NCI-H2196 (cell line): ENCODE results near the gene GNA15.
A peak's percentile ranks its signal among the peaks of the same experiment; 100 is the strongest.

Experiments
- DNase-seq: peaks from one replicate; lab custom pipeline; 2025; ENCODE audit not compliant: unreplicated experiment; lab: John Stamatoyannopoulos, UW

Gene GNA15

DNA sequence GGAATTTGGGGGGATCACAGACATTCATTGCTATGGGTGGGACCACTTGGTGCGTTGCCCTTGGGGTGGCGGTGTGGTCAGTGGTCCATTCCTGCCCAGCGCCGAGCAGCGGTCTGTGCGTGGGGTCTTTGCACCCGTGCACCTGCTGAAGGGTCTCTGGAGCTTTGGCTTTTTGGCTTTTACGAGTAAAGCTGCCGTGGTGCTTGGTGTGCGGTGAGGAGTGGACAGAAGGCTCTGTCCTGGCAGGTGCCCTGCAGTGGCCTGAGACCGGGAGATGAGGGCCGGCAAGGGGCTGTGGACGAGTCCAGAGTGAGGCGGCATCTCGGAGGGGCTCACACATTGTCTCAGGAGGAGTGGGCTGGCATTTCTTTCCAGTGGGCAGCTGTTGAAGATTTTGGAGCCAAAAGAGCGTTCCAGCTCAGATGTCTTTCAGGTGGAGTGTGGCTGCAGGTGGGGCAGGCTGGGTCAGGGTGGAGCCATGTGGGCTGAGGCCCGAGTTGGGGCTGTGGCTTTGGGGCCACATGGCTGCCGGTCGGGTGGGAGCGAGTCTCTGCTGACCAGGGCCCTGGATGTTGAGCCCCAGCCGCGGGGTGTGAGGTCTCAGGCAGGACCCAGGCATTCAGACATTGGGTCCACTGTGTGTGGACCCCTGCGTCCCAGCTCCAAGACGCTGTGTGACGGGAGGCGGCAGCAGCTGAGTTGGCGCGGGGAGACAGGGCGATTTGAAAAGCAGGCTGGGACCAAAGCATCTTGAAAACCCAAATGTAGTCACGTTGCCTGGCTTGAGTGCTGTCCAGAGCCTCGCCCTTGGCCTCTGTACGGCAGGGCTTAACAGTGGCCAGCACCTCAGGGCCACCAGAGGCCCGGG lies 30.0 kb upstream of the GNA15 start:
- DNase-seq = no peak

DNA sequence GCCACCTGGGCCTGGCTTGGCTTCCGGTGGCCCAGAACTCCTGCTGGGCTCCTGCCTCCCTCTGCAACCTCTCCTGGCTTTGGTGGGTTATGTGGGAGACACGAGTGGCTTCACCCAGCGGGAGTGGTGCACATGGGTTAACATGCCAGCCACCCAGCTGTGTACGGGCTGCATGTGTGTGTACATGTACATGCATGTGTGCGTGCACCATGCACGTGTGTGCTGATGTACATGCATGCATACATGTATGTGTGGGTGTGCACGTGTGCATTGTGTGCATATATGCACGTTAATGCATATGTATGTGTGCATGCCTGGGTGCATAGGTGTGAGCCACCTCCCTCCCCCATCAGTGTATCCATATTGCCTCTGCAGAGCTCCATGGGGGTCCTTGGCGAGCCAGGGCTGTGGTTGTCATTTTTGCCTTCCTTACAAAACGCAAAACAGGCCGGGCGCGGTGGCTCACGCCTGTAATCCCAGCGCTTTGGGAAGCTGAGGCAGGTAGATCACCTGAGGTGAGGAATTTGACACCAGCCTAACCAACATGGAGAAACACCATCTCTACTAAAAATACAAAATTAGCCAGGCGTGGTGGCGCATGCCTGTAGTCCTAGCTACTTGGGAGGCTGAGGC lies 29.2 kb upstream of the GNA15 start:
- DNase-seq = no peak

DNA sequence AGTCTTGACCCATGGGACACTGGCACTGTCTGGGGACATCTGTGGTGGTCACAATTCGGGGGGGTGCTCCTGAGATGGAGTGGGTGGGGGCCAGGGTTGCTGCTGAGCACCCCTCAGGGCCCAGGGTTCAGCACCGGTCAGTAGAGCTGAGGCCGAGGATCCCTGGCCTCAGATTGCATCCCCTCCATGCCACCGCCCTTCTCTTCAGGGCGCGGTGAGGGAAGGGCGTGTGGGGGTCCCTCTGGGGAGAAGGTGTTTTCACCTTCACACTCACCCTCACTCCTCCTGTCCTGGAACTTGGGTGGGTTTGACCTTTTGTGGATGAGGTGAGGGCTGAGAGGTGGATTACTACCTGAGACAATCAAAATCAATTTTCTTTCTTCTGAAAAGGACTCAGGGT lies 28.2 kb upstream of the GNA15 start:
- DNase-seq = no peak

DNA sequence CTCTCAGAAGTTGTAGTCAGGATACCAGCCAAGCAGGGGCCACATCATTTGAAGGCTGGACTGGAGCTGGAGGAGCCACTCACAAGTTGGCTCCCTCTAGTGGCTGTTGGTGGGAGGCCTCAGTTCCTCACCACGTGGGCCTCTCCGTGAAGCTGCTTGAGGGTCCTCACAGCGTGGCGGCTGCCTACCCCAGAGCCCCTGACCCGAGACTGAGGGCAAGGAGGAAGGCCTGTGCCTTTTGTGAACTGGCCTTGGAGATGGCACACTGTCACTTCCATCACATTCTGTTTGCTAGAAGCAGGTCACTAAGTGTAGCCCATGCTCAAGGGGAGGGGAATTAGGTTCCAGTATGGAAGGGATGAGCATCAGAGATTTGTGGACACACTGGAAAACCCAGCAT lies 27.1 kb upstream of the GNA15 start:
- DNase-seq = peak; percentile 71

DNA sequence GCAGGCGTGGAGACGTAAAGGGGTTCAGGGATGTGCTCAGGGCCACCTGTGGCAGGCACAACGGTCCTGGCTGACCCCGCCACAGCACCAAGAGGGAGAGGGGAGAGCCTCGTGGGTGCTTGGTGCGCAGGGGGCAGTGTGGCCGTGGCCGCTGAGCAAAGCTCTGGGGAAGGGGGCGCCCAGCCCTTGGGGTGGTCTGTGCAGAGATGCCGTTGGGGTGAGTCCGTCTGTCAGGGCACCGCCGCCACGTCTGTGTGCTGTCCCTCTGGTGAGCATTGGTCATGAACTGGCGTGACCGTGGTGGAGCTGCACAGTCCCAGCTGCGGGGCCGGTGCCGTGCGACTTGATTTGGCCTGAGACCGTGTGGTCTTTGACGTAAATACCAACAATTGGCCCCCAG lies 26.3 kb upstream of the GNA15 start:
- no peak for DNase-seq

DNA sequence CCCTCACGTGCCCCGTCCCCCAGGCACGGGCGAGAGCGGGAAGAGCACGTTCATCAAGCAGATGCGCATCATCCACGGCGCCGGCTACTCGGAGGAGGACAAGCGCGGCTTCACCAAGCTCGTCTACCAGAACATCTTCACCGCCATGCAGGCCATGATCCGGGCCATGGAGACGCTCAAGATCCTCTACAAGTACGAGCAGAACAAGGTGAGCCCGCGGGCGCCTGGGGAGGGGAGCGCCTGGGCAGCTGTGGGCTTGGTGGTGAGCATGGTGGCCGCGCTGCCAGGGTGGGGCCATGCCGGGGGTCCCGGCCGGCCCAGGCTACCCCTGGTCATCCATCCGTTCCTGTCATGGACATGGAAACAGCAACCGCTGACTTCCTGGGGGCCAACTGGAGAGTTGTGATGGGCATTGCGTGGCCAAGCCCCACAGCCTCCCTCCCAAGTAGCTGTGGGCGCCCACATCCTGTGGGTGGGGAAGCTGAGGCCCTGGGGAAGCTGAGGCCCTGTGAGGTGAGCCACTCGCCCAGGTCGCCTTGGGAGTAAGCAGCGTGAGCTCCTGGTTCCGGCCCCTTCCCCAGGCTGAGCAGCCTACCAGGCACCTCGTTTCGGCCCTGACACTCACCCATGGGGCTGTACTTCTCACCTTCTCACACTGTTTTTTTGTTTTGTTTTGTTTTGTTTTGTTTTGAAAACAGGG lies 25.6 kb upstream of the GNA15 start:
- DNase-seq = no peak

DNA sequence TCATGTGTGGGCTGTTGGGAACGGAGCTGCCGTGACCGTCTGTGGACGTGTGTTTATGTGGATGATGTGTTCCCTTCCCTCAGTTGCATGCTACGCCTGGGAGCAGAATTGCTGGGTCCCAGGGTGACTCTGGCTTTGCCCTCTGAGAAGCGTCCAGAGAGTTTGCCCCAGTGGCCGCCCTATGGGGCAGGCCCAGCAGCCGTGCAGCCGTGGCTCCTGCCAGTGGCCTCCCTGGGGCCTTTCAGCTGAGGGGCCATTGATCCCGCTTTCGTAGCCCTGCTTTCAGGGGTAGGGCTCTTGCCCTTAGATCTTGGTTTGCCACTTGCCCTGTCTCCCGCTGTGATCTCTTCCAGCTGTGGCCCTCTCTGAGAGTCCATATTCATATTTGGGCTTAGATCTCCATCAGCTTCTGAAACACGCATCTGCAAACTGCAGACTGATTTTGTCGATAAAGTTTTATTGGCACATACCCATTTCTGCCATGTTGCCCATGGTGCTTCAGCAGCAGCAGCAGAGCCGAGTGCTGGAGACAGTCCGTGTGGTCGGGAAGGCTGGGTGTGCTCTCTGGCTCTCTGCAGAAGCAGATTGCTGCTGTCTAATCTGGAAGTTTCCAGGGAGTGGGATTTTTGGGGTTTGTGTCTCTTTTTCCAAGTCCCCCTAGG lies 24.1 kb upstream of the GNA15 start:
- DNase-seq = no peak

DNA sequence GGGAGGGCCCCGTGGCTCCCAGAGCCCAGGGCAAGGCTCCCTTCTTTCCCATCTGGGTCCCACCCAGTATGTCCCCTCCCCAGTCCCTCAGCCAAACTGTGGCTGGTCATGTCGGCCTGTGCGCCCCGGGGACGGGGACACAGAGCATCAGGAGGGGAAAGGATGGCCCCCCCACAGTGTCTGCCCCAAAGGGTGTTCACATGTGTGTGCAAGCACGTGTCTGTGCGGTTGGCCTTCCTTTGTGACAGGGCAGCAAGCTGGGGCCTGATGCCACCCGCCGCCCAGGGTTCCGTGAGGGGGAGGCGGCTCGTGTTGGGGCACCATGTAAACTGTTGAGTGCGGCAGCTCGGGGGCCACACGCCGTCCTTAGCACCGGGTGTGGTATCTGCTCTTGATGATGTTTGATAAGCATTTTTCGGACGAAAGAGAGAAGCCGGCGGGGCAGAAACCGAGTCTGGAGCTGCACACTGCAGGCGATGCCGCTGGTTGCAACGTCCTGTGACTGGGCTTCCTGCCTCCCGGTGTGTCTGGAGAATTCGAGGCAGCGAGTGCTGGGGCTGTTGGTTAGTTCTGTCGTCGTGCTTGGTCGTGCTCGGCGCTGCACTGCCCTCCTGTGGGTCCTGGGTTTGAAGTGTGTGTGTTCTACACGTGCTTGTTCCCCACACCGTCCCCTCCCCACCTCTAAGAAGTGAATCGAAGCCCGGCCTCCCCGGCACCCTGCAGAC lies 23.3 kb upstream of the GNA15 start:
- no peak for DNase-seq

DNA sequence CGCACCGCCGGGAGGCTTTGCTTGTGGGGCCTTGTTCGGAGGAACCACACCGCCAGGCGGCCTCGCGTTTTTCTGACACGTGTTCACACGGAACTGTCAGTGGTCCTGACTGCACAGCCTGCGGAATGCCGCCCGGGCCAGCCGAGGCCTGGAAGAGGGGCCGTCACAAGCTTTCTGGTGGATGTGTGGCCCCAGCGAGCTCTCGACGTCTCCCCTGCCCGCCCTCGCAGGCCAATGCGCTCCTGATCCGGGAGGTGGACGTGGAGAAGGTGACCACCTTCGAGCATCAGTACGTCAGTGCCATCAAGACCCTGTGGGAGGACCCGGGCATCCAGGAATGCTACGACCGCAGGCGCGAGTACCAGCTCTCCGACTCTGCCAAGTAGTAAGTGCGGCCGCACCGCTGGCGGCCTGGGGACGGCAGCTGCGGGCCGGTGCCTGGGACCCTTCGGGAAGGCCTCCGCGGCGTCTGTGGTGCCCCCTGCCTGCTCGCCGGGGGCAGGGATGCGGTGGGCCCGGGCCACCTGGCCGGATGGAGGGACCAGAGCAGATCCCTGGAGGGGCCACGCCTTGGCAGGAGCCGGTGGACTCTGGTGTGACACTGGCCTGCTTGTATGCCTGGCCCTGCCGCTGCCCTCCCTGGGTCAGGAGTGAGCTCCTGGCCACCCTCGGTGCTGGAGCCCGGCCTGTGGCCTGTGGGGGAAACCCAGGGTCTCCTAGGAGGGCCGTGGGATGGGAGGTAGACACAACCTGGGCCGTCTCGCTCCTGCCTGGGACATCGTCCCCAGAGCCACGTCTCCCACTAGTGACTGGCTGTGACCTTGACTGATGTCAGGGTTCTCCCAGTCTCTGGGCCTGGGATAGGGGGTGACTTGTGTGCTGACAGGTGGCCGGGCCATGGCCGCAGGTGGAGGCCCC lies 22.5 kb upstream of the GNA15 start:
- no peak for DNase-seq

DNA sequence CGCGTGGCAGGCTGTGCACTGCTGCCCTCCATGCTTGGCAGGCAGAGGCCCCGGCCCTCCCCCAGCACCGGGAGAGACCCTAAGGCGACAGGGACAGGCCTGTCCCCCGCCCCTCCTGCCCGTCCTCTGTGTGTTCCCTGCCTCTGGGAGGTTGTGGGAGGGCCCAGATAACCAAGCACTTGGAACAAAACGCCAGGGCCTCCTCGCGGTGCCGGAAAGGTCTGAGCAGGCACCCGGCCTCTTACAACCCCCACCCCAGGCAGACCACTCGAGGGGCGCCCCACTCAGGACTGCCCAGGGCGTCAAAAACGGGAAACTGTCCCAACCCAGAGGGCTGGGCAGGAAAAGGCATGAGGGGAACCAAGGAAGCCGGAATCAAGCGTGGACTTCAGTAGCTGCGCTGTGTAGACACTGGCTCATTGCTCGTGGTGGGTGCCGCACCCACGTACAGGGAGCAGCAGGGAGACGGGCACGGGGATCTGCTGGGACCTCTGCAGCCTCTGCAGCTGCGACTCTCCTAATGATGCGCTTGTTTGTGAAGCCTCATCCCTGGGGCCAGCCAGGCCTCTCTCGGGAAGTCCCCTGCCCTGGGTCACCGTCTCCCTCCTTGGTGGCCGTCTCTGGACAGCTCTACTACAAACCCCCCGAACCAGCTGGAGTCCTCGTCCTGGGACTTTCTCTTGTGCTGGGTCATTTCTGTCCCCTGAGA lies 21.7 kb upstream of the GNA15 start:
- DNase-seq = no peak

DNA sequence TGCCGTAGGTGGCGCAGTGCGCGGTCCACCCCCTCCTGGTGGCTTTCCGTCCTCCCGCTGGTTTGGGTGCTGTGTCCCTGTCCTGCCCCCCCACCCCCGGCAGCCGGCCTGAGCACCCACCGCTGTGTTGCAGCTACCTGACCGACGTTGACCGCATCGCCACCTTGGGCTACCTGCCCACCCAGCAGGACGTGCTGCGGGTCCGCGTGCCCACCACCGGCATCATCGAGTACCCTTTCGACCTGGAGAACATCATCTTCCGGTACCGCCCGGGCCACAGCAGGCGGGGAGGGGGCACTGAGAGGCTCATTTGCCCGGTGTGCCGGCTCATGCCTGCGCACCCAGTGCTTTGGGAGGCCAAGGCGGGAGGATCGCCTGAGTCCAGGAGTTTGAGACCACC lies 21.0 kb upstream of the GNA15 start:
- DNase-seq = no peak

DNA sequence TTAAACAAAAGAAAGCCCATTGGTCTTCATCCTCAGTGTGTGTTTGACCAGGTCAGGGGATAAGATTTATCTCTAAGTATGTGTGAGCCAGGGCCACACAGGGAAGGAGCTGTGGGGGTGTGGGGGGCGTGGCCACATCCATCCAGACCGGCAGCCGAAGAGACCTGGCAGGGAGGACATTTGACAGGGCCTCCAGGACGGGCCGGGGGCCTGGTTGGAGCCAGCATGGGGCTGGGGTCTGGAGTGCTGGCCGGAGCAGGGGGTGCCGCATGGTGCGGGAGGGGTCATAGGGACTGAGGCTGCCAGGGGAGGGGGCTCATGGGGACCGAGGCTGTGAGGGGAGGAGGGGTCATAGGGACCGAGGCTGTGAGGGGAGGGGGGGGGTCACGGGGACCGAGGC lies 20.4 kb upstream of the GNA15 start:
- no peak for DNase-seq

DNA sequence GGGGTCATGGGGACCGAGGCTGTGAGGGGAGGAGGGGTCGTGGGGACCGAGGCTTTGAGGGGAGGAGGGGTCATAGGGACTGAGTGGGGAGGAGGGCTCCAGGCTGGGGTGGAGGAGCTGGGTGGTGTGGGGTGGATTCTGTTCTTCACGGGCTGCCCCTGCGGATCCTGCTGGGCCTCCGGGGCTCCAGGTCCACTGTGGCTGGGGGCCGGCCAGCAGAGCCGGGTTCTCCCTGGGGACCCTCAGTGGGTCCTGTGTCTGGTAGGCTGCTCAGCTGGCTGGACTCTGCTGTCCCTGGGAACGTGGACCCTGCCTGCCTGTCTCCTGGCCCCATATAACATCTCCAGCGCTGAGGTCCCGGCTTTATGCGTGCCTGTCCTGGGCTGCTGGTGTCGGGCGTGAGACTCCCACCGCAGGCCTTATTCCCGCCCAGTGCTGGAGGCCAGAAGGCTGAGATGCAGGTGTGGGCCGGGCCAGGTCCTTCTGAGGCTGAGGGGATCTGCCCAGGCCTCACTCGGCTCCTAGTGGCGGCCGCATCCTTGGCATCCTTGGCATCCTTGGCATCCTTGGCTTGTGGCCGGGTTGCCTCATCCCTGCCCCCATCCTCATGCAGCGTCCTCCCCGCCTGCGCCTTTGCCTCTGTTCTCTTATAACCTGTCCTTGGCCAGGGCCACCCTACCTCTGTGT lies 19.8 kb upstream of the GNA15 start:
- no peak for DNase-seq

DNA sequence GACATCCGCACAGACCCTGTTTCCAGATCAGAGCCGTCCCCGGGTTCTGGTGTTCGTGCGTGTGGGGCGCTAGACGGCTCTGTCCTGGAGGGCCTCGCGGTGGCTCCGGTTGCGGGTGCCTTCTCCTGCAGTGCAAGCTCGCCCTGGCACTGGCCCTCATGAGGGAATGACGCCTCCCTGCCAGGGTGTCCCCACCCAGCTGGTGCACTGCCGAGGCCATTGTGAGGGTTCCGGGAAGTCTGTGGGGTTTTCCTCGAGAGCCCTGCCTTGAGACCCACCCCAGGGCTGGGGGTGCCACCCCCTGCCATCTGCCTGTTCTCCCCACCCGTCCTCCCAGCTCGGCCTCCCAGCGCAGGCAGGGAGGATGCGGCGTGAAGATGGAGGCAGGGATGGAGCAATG lies 19.2 kb upstream of the GNA15 start:
- no peak for DNase-seq

DNA sequence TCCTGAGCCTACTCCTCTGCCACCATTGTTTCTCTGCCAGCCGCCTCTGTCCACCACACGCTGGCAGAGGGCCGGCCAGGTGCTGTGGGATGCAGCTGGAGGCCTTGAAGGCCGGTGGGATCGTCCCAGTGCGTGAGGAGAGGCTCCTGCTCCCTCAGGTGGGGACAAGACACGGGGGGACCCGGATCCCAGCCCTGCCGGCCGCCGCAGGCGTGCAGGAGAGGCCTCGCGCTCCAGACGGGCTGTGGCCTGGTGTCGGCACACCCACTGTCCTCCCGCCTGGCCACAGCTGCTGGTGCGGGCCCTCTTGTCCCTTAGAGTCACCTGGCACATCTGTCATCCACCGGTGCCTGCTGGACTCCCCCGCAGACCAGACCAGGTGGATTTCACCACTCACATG lies 18.1 kb upstream of the GNA15 start:
- DNase-seq = no peak

DNA sequence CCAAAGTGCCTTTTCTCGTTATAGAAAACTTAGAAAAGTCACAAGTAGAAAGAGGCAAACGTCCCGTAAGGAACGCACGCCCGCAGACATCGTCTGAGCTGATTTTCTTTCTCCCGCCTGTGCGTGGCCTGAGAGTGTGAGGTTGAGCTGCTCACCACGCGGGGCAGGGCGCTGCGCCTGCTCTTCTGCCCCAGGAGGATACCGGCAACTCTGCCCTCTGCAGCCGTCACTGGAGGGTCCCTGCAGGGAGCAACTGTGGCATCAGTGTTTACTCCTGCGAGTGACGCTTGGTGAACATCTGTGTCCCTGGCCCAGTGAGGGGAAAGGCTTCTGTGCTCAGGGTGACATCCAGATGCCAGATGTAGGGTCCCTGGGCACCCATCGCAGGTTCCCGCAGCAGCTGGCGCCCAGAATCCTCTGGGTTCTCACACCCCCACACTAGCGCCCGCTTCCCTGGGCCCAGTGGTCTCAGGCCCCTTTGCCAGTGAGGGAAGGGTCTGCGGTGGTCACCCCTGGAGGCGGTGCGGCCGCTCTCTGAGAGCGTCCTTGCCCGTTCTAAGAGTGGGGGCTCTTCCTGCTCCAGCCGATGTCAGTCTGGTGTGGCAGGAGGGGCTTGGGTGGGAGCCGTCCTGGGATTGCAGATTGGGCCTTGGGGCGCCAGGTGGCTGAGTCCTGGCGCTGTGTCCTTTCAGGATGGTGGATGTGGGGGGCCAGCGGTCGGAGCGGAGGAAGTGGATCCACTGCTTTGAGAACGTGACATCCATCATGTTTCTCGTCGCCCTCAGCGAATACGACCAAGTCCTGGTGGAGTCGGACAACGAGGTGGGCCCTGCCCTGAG lies 17.4 kb upstream of the GNA15 start:
- DNase-seq = no peak

DNA sequence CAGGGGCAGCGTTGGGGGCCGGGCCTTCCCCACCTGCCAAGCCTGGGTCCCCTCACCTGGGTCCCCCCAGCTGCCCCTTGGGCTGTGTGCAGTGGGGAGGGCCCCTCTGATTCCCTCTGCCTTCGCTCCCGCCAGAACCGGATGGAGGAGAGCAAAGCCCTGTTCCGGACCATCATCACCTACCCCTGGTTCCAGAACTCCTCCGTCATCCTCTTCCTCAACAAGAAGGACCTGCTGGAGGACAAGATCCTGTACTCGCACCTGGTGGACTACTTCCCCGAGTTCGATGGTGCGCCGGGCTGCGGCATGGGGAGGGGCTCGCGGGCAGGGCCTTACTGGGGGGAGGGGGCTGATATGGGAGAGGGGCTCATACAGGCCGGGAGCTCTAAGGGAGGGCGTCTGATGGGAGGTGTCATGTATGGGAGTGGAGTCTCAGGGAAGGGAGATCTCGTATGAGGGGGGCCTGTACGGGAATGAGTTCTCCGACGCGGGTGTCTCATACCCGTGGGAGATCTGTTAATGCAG lies 16.7 kb upstream of the GNA15 start:
- DNase-seq = no peak
